HG02623 (cell line): ENCODE data around the gene FAM209A.
"Not testable (repeated sequence)": the region's sequence is repeated elsewhere in the genome, so short reads cannot be mapped to it uniquely, and the experiment has no call there.

ENCODE experiments used
- ATAC-seq: cut with Tn5 transposase; IDR thresholded peaks from one replicate; pipeline ENCODE4 v1.9.1; 2021; ENCODE audit warnings: moderate library complexity; ENCODE audit not compliant: unreplicated experiment

FAM209A gene, protein sequence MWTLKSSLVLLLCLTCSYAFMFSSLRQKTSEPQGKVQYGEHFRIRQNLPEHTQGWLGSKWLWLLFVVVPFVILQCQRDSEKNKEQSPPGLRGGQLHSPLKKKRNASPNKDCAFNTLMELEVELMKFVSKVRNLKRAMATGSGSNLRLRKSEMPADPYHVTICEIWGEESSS

DNA sequence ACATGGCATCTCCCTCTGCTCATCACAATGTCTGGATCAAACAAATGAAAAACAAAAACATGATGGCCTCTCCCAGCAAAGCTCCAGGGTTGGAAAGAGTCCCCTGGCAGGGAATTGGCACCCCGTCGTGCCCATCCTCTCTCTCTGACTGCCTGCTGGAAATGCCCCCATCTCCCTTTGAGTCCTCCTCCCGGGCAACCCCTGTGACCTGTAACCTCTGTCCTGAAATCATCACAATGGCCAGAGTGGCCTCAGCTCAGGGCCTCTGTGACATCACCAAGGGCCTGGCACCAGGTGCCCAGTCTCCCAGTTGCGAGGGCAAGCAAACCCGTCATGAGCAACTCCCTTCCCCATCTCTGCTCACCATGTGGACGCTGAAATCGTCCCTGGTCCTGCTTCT, at the start of gene FAM209A:
Gene FAM209A (plus strand): TSS at position 301 of the 400 bp plus-strand sequence. CDS start 65 bp downstream, at position 366.
- ATAC-seq = not testable (repeated sequence)

DNA sequence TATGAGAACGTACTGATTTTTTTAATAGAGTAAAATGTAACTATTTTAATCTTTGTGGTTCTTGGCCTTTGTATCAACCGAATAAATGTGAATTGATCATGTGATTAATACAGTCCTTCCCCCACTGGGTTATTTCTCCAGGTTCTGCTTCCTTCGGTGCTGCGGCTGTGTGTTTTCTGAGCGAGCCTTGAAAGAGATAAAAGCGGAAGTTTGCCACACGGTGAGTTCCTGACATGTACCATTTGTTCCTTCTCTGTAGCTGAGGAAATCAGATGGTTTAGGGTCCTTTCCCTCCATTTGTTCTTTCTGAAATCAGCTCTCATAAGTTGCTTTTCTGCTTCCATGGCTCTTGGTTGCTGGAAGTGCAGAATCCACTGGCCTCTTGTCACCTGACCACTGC, 40.6 kb upstream of the FAM209A start:
- no peak for ATAC-seq

DNA sequence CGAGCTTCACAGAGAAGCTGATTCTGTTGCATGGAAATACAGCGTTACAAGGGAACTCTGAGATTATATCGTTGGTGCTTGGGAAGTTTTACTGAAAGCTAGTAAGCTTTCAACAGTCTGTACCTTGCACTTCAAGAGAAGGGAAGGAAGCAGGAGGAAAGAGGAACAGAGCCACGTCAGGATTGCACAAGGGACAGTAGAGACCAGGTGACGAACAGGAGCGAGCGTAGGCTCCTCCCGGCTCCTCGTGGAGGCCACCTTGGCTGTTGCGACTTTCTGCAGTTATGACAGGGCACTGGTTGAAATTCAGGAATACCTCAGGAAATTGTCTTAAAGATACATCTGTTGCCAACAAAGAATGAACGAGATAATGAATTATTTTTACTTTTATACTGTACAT, 37.3 kb upstream of the FAM209A start:
- no peak for ATAC-seq

DNA sequence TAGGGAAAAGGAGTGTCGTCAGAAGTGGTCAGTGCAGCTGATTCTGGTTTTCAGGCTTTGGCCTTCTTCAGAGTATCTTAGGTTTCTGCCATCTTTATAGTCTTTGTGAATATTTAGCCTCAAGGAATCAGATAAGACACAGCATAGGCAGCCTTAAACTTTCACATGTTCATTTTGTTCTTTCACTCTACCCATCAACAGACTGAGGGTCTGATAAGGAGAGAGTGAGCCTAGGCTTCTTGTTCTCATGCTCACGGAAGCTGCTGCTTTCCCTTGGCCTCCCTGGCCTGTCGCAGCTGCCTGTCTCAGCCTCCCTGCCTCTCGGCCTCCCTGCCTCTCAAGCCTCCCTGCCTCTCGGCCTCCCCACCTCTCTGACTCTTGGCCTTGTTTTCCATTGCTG, 36.0 kb upstream of the FAM209A start:
- ATAC-seq = no peak

DNA sequence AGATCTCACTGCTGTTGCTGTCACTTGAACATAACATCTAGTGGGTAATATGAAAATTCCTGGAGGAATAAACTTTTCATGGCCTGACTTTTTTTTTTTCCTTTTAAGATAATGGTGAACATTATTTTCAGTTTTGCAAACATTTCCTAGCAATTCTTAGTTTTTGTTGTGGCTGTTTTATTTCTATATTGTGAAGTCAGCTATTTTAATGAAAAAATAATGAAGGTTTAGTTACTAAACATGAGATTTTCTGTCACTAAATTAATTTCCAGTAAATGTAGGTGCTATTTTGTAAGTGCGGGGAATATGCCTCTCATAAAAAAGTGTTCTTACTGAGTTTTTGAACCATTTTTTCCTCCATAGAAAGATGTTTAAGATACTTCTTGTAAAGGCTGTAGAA, 23.4 kb upstream of the FAM209A start:
- ATAC-seq = no peak

DNA sequence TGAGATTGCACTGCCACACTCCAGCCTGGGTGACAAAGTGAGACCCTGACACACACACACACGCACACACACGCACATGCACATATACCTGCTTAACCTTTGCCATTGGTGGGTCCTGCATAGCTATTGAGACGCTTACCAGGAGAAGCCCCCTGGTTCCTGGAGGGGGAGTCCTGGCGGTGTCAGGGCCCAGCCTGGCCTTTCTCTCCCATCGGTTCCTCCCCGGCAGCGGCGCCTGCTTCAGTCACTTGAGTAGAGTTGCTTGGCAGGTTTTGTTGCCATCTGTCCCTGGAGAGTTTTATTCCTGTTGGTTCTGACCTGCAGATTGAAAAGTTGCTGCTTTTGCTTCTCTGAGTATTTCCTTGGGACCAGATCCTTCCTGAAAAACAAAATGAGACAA, 20.6 kb upstream of the FAM209A start:
- ATAC-seq = no peak

DNA sequence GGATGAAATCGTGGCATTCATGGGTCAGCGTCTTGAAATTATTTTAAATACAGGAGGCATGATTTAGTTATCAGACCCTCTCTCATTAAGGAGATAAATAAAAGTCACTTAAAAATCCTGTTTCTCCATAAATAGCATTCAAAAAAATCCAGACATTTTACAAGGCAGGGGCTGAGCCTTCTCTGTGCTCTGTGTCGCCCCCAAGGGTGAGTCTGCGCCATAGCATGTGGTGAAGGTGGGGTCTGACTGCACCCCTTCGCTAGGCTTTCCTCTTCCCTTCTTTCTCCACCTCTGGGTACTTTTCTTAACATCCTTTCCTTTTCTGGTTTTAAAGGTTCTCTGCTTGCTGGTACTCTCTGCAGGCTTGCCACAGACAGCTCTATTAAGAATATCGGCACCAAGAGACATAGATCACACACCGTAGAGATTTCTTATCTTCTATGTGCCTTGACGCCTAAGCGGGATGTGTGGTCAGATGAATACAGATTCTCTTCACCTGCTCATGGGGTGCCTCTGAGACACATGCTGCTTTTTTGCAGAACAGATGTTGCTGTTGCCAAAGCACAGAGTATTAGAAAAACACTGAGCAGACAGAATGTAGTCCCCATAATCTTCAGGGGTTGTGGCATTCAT, 20.1 kb upstream of the FAM209A start:
- no peak for ATAC-seq

DNA sequence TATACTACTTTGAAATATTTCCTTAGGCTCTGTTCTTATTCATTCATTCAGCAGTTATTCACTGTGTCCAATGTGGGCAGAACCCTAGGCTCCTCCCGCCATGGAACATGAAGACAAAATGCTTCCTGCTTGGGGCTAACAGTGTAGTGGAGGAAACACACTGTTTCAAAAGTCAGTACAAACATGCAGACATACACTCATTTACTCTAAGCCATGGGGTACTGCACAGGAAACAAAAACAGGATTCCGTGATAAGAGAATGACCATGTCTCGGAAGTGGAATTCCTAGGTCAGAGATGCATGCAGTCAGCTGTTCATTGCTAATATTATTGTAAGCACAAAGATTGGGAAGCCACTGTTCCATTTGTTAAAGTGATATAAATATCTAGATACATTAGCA, 18.4 kb upstream of the FAM209A start:
- ATAC-seq = no peak

DNA sequence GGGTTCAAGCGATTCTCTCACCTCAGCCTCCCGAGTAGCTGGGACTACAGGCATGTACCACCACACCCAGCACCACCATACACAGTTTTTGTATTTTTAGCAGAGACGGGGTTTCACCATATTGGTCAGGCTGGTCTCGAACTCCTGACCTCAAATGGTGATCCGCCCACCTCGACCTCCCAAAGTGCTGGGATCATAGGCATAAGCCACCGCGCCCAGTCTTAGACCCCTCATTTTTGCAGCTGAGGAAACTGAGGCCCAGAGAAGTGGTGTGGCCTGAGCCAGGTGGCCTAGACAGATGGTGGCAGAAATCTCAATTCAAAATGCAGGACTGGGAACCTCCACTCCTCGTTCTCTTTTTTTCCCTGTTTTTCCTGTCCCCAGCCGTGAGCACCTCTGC, 12.6 kb upstream of the FAM209A start:
- ATAC-seq = no peak

DNA sequence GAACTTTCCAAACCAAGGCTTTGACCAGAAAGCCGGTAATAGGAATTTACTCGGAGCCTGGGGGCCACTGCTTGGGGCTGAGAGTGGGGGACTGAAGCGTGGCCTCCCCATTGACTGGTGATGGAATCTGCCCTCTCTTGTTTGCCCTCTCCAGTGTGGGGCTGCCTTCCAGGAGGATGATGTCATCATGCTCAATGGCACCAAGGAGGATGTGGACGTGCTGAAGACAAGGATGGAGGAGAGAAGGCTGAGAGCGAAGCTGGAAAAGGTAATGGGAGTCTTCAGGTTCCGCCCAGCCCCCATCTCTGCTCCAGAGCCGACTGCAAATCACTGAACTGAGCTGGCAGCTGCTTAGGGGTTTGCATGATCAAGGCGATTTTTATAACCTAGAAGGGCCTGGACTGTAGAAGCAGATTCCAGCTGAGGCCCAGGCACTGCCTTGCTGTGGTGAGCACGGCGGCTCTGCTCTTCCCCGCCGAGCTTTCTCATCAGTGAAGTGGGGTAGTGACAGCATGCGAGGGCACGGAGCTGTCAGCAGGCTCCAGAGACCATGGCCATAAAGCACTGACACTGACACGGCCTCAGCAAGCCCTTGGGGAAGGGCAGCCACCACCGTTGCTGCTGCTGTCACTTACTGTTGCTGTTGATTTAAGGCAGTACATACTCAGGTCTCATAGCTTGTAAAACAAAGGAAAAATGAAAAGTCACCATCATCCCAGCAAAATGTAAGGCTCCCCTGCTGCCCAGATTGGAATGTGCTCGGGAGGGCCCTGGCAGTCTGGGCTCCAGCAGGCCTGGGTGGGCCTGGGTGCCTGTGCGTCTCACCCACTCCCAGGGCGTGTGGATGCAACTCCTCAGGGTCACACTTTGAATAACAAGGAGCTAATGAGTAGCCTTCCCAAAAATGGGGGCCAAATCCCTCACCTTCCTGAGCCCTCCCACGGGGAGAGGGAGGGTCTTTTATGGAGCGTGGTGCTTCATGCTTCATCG, 11.1 kb upstream of the FAM209A start:
- no peak for ATAC-seq

DNA sequence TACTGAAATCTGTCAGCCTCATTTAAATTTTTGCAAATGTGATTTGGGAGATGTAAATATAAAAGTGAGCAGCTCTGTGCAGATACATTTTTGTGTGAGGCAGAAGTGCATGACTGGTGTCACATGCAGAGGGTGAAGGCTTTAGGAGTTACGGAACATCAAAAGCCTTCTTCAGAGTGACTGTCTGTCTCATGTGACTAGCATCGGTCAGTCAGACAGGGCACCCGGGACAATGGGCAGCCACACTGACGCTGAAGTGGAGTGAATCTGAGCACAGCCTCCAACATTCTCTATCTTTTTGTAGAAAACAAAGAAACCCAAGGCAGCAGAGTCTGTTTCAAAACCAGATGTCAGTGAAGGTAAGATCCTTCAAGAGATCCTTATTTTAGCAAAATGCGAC, 7.9 kb upstream of the FAM209A start:
- ATAC-seq = no peak

DNA sequence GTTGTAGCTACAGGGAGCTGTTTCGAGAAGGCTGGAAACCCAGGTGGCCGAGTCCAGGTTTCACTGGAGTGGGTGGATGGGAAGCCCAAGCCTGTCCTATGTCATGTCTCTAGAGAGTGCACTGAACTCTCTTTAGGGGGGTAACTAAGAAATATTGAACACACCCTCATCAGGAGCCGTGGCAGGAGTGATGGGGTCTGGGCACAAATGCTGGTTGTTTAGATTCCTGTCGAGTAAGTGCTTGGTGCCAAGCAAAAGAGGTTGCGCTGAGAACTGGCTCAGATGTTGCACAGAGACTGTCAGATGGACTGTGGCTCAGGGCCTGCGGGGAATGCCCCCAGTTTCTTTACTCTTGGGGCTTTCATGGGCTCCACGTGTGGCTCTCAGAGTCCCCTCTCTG, 7.3 kb upstream of the FAM209A start:
- no peak for ATAC-seq

DNA sequence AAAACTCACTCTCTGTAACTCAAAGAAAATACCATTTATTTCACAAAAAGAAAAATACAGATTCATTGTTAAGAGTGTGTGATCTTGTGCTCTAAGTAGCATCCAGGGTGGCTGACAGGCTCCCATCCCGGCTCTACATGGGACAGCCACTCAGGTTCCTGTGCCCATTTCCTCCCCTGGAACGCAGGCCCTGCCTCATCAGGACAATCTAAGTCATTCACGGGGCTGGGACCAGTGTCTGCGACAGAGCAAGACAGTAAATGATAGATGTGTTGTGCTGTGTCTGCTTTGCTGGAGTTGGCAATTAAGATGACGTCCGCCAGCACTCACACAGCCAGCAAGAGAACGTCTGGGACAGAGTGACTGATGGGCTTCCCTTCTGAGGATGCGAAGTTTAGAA, 6.9 kb upstream of the FAM209A start:
- ATAC-seq = no peak

DNA sequence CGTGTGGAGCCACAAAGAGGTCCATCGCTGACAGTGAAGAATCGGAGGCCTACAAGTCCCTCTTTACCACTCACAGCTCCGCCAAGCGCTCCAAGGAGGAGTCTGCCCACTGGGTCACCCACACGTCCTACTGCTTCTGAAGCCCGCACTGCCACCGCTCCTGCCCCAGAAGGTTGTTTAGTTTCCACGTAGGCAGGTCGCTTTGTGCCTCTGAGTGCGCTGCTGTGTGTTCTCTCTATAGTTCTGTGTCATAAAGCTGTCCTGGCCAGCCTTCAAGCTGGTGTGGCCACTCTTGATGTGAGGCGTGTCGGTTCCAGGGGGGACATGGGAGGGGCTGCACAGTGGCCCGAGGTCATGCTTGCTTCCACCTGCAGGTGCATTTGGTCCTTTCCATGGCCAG, 6.4 kb upstream of the FAM209A start:
- no peak for ATAC-seq

DNA sequence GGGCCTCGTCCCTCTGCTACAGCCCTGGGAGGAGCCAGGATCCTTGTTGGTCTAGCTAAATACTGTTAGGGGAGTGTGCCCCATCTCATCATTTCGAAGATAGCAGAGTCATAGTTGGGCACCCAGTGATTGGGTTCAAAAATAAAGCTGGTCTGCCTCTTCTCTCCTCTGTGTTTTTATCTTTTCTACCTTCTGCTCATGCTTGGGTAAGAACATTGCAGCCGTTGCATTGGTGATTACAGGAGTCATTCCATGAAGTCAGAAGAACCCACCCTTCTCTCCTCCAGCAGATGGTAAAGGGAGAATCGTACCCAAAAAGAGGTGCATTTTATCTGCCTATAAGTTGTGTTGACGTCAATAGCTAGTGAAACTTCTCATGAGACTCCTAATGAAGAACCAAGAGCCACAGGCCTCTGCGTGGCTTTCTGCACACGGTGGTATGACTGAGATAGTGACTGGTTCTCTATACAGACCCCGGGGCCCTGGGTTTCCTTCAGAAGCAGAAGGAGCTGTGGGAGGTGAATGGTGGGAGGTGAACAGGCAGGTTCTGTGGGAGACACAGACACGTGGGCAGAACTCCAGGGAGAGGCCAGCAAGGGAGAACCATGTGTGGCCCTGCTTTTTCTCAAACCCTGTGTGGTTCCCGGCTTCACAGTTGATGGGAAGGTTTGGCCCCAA, 5.7 kb upstream of the FAM209A start:
- no peak for ATAC-seq

DNA sequence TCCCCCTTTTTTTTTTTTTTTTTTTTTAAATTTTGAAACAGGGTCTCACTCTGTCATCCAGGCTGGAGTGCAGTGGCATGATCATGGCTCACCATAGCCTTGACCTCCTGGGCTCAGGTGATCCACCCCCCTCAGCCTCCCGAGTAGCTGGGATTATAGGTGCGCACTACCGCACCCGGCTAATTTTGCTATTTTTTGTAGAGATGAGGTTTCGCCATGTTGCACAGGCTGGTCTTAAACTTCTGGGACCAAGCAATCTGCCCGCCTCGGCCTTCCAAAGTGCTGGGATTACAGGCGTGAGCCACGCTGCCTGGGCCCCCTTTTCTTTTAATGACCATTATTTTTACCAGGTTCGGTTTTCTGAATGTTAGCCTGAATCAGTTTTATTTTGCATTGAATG, 5.0 kb upstream of the FAM209A start:
- no peak for ATAC-seq

DNA sequence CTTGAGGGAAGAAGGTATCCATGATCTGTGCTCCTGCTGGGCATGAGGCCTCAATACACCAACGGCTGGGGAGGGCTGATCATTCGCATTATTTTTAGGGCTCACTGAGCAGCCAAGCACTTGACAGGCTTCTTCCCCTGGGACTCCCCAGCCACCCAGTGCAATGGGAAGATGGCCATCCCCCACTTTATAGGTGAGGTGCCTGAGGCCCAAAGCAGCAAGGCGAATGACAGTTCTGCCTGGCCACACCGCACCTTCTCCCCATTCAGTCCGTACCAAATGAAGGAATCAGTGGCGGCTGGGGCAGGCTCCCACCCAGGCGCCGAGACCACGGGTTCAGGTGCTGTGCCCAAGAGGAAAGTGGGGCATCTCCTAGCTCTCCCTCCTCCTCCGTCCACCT, 4.4 kb upstream of the FAM209A start:
- ATAC-seq = no peak

DNA sequence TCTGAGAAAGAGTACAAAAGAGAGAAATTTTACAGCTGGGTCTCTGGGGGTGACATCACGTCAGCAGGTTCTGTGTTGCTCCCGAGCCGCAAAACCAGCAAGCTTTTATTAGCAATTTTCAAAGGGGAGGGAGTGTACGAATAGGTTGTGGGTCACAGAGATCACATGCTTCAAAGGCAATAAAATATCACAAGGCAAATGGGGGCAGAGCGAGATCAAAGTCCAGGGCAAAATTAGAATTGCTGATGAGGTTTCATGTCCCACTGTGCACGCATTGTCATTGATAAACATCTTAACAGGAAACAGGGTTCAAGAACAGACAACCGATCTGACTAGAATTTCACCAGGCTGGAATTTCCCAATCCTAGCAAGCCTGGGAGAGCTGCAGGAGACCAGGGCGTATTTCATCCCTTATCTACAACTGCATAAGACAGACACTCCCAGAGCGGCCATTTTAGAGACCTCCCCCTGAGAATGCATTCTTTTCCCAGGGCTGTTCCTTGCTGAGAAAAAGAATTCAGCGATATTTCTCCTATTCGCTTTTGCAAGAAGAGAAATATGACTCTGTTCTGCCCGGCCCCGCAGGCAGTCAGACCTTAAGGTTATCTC, 3.7 kb upstream of the FAM209A start:
- ATAC-seq = not testable (repeated sequence)

DNA sequence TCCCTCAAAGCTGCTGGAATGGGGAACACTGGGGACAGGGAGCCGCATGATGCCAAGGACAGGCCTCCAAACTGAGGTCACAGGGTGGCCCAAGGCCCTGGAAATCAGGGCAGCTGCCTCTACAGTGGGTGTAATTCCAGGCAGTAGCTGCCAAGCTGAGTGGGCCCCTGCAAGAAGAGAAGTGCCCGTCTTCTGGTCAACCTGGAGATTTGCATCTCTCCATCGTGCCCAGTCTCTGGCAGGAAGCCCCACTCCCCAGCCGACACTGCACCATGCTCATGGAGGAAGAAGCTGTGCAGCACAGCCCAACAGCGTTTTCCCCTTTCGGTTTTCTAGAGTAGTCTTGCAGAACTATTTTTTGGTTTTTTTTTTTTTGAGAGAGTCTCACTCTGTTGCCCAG, 2.2 kb upstream of the FAM209A start:
- no peak for ATAC-seq

DNA sequence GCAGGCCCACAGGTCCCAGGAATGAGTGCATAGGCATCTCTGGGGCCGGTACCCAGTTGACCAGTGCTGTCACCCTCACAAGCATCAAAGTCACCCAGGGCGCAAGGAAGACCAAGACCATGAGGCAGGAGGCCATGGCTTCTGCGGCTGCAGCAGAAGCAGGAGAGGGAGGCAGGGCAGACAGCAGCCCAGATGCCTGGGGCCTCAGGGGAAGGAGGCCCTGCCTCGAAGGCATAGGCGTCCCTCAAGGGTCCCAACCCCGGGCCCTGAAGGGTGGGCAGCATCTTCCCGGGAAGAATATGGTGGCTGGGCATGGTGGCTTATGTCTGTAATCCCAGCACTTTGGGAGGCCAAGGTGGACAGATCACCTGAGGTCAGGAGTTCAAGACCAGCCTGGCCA, 3.0 kb downstream of the FAM209A start:
- no peak for ATAC-seq

DNA sequence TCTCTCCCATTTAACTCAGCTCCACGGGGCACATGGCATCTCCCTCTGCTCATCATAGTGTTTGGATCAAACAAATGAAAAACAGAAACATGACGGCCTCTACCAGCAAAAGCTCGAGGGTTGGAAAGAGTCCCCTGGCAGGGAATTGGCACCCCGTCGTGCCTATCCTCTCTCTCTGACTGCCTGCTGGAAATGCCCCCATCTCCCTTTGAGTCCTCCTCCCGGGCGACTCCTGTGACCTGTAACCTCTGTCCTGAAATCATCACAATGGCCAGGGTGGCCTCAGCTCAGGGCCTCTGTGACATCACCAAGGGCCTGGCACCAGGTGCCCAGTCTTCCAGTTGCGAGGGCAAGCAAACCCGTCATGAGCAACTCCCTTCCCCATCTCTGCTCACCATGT, 8.4 kb downstream of the FAM209A start, which contains the start of gene FAM209B:
Gene FAM209B (plus strand): TSS at position 301 of the 400 bp plus-strand sequence. CDS start 96 bp downstream, at position 397.
- not testable (repeated sequence) for ATAC-seq
